Epithelial cell of proximal tubule (primary cell): ENCODE results near the gene NAA16. TPM values are rescaled to one million over a fixed set of nuclear protein-coding genes. Genes with fewer than 3 reads are reported as not detected.

ENCODE experiments used
- DNase-seq: peaks from one replicate; pipeline ENCODE4 v3.0.0-alpha.2; 2011; ENCODE audit warnings: low read depth
- H3K4me3 ChIP-seq: 2 replicates; pipeline ENCODE4 v1.5.1; 2011; ENCODE audit warnings: low read depth, mild to moderate bottlenecking, low read length
- CTCF ChIP-seq: conservative IDR thresholded peaks from 2 replicates; pipeline ENCODE4 v1.5.1; 2012; ENCODE audit warnings: low read depth, mild to moderate bottlenecking, low read length
- total RNA-seq: library from RNA; depleted of rRNA; stranded (reverse); fragments of >200 nt; gene quantifications from 2 replicates; pipeline ENCODE4 v1.2.3, GENCODE V29; 2015

The NAA16 gene
- total RNA-seq, 1 donor from 2014 or later, result 9.6 TPM

GRCh38 chr13:41291246-41291645 is 19.8 kb upstream of the NAA16 start:
- TF ChIP-seq CTCF, result no peak
- no peak for DNase-seq
- no peak overlapping the region for H3K4me3 ChIP-seq

DNA sequence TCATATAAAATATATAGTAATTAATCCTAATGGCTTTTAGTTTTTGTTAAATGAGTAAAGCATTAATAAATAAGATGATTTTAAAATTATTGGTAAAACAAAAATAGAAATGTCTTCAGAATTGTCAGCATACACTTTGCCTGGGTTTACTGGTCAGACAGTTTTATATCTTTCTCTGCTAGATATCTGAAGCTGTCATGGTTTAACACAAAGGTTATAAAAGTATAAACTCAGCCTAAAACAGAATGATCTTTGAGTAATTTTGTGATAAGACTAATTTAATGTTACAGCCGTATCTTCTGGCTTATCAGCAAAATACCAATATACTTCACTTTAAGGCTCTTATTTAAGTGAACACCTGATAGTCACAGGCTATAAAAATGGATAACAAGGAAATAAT is 17.8 kb upstream of the NAA16 start:
- no peak for TF ChIP-seq CTCF
- no peak for DNase-seq
- no peak overlapping the region for H3K4me3 ChIP-seq

DNA sequence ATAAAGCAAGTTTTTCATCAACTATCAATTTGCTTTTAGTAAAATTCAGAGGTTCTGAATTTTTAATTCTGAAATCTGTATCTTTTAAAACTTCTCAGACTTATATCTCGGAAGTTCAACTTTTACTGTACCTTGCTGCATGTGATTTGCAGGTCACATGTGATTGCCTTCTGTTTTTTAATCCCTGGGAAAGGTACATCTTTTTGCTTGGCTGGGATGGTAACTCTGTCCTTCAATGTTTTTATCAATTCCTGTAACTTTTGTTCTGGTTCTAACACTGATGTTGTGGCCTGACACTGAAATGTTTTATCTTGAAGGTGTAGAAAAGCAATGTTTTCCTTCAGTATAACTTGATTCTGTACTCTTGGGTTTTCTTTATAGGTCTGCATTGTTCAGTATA is 16.2 kb upstream of the NAA16 start:
- no peak overlapping the region for H3K4me3 ChIP-seq
- no peak for DNase-seq
- no peak for TF ChIP-seq CTCF

- no peak for TF ChIP-seq CTCF
- H3K4me3 ChIP-seq, result no peak overlapping the region
- no peak for DNase-seq
Observed at GRCh38 chr13:41295973-41296372, 15.1 kb upstream of the NAA16 start.

- no peak for TF ChIP-seq CTCF
- H3K4me3 ChIP-seq, result no peak overlapping the region
- DNase-seq, result no peak
Observed at GRCh38 chr13:41296879-41297646, 14.0 kb upstream of the NAA16 start.

- no peak for DNase-seq
- TF ChIP-seq CTCF, result no peak
Observed at GRCh38 chr13:41299316-41300094, 11.6 kb upstream of the NAA16 start.

More at GRCh38 chr13:41299316-41300094, 11.6 kb upstream of the NAA16 start:
- no peak overlapping the region for H3K4me3 ChIP-seq
